ENCODE results near the gene PRAMEF27. TPM values are rescaled to one million over a fixed set of nuclear protein-coding genes. Genes with fewer than 3 reads are reported as not detected.
"Not testable (repeated sequence)": the region's sequence is repeated elsewhere in the genome, so short reads cannot be mapped to it uniquely, and the experiment has no call there.

Gene PRAMEF27
- not detected for total RNA-seq

DNA sequence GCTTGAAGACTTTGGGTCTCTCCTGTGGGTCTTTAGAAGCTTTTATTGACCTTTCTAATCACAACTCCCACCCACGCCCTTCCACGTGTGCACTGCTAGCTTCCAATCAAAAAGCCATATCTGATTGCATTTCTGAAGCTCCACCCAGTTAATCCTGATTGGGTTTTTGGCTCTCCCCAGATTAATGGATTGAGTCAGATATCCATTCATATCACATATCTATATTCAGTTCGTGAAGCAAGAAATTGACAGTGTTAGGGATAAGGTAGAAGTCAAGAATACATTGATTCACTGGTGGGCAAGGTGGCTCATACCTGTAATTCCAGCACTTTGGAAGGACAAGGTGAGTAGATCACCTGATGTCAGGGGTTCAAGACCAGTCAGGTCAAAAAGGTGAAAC, at the start of gene PRAMEF27:
TSS of gene PRAMEF27 (minus strand) at position 101 of the 400 bp plus-strand sequence. CDS start 2,916 bp downstream, outside the sequence.
- CTCF ChIA-PET; H3K4me1 Mint-ChIP-seq; POLR2A ChIA-PET; H3K27ac Mint-ChIP-seq; H3K36me3 Mint-ChIP-seq (ENCODE audit: low read depth); H3K9me3 Mint-ChIP-seq; DNase-seq; H3K27me3 Mint-ChIP-seq; H3K4me3 Mint-ChIP-seq: not testable (repeated sequence)

DNA sequence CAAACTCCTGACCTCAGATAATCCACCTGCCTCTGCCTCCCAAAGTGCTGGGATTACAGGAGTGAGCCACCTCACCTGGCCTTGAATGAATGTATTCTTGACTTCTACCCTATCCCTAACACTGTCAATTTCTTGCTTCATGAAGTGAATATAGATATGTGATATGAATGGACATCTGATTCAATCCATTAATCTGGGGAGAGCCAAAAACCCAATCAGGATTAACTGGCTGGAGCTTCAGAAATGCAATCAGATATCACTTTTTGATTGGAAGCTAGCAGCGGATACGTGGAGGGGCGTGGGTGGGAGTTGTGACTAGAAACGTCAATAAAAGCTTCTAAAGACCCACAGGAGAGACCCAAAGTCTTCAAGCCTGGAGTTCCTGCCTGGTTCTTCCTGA, 14.1 kb upstream of the PRAMEF27 start, which contains the start of gene PRAMEF25:
TSS of gene PRAMEF25 (plus strand) at position 301 of the 400 bp plus-strand sequence. CDS start 2,920 bp downstream, outside the sequence.
- H3K4me3 Mint-ChIP-seq; H3K36me3 Mint-ChIP-seq (ENCODE audit: low read depth); H3K9me3 Mint-ChIP-seq; CTCF ChIA-PET; H3K27me3 Mint-ChIP-seq; H3K27ac Mint-ChIP-seq; DNase-seq; POLR2A ChIA-PET; H3K4me1 Mint-ChIP-seq: not testable (repeated sequence)

DNA sequence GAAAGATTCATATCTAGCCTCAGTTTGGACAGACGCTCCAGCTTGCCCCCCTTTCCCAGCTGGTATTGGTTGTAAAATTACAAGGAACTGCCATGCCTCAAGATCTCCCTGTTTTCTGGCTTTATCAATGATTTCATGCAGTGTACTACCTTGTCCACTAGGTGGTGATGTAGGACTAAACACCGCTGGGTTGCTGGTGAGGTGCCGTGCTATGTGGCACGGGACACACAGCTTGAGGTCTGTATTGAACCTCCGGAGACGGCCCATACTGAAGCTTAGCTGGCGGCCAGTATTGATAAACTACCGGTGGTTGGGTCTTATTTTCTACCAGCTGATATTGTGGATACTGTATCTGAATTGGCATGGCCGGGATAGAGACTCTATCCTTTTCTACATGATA, 36.5 kb downstream of the PRAMEF27 start:
- H3K4me3 Mint-ChIP-seq; CTCF ChIA-PET; H3K27ac Mint-ChIP-seq; H3K4me1 Mint-ChIP-seq; DNase-seq; H3K36me3 Mint-ChIP-seq (ENCODE audit: low read depth); POLR2A ChIA-PET; H3K9me3 Mint-ChIP-seq; H3K27me3 Mint-ChIP-seq: not testable (repeated sequence)

DNA sequence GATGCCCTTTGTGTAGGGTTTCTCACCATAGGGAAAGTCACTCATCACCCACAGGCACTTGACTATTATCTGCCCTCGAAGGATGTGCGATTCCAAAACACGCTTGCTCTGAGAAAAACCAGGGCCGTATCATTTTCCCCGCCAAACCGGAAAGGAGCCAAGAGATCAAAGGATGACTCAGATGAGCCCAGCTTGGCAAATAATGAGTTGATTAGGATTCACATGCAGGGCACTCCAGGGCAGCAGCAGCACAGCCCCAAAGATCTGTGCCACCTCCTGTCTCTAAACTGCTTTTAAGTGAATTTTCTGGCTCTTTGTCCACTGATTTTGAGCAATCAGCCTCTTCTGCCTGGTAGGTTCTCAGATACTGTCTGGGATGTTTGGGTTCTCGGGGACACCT, 44.4 kb downstream of the PRAMEF27 start:
- H3K36me3 Mint-ChIP-seq (ENCODE audit: low read depth); H3K27ac Mint-ChIP-seq; CTCF ChIA-PET; H3K9me3 Mint-ChIP-seq; H3K27me3 Mint-ChIP-seq; H3K4me3 Mint-ChIP-seq; H3K4me1 Mint-ChIP-seq; POLR2A ChIA-PET; DNase-seq: not testable (repeated sequence)

DNA sequence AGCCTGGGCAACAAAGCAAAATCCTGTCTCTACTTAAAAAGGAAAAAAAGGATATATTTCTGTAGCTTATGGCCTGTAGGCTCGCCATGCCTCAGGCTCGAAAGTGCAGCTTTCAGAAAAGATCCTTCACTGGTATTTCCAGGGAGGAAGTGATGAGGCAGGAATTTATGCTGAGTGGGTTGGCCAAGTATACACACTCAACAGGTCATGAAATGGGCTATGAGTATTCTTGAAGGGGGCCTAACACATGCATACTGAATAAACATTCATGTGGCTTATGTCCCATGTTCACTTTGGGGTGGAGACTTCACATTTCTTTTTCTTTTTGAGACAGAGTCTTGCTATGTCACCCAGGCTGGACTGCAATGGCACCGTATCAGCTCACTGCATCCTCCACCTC, 47.0 kb downstream of the PRAMEF27 start:
- H3K27me3 Mint-ChIP-seq; DNase-seq; H3K36me3 Mint-ChIP-seq (ENCODE audit: low read depth); POLR2A ChIA-PET; H3K27ac Mint-ChIP-seq; CTCF ChIA-PET; H3K9me3 Mint-ChIP-seq; H3K4me3 Mint-ChIP-seq; H3K4me1 Mint-ChIP-seq: not testable (repeated sequence)

DNA sequence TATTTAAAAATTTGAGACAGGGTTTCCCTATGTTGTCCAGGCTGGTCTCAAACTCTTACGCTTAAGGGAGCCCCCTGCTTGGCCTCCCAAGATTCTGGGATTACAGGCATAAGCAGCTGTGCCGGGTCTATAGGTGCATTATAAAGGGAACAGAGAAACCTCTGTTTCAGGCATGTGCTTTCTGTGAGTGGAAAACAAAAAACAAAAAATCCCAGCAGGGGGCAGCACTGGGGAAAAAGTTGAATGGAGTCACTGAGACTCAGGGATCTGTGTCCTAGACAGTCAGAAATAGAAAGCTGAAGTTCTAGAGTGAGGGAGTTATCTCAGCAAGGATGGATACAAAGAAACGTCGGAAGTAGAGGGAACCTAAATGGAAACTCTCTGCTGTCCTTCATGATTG, 50.6 kb downstream of the PRAMEF27 start:
- H3K27ac Mint-ChIP-seq; H3K36me3 Mint-ChIP-seq (ENCODE audit: low read depth); CTCF ChIA-PET; DNase-seq; H3K27me3 Mint-ChIP-seq; H3K4me3 Mint-ChIP-seq; H3K4me1 Mint-ChIP-seq; POLR2A ChIA-PET; H3K9me3 Mint-ChIP-seq: not testable (repeated sequence)

Other genes starting within 250 kb of the PRAMEF27 start
- gene PRAMEF11, start 225.2 kb downstream of the PRAMEF27 start, total RNA-seq: not detected
- gene HNRNPCL1, start 207.9 kb downstream of the PRAMEF27 start, total RNA-seq: not detected
- gene PRAMEF2, start 199.5 kb downstream of the PRAMEF27 start, total RNA-seq: not detected
- not detected for gene PRAMEF4, start 170.4 kb downstream of the PRAMEF27 start, total RNA-seq
- gene PRAMEF10, start 158.3 kb downstream of the PRAMEF27 start, total RNA-seq: not detected
- gene PRAMEF7, start 140.0 kb downstream of the PRAMEF27 start, total RNA-seq: not detected
- gene PRAMEF6, start 109.0 kb downstream of the PRAMEF27 start, total RNA-seq: not detected
- gene HNRNPCL3, start 4.2 kb upstream of the PRAMEF27 start, total RNA-seq: not detected
- gene PRAMEF25, start 14.2 kb upstream of the PRAMEF27 start, total RNA-seq: not detected
- gene HNRNPCL2, start 60.3 kb upstream of the PRAMEF27 start, total RNA-seq: not detected
- not detected for gene PRAMEF26, start 99.4 kb upstream of the PRAMEF27 start, total RNA-seq
- gene HNRNPCL4, start 109.1 kb upstream of the PRAMEF27 start, total RNA-seq: not detected
- gene PRAMEF9, start 115.3 kb upstream of the PRAMEF27 start, total RNA-seq: not detected
- not detected for gene PRAMEF13, start 144.8 kb upstream of the PRAMEF27 start, total RNA-seq
- not detected for gene PRAMEF18, start 169.6 kb upstream of the PRAMEF27 start, total RNA-seq
- gene PRAMEF5, start 197.6 kb upstream of the PRAMEF27 start, total RNA-seq: not detected
- not detected for gene PRAMEF8, start 228.6 kb upstream of the PRAMEF27 start, total RNA-seq
- not detected for gene PRAMEF33, start 247.0 kb upstream of the PRAMEF27 start, total RNA-seq

Measured in activated CD4-positive, alpha-beta memory T cell treated with anti-CD3 and anti-CD28 coated beads, Interleukin-2, amount 10 ng/mL, durations not matched to agents 7 days and 5 days (primary cell).